GM12878 (cell line): ENCODE measurements around the gene DOK7. TPM values are rescaled to one million over a fixed set of nuclear protein-coding genes. Genes with fewer than 3 reads are reported as not detected.

Experiments
- ATAC-seq: fragments of 200-7000 bp; cut with Tn5 transposase; 3 replicates; pipeline ENCODE4 v1.9.1; 2020; ENCODE audit warnings: mild to moderate bottlenecking, moderate library complexity
- BruUV-seq: library from RNA; stranded (reverse); fragments of 400-500 nt; replicated peaks from 2 replicates; lab custom pipeline; 2021; lab: Mats Ljungman, UMichigan
- CTCF ChIA-PET: fragments of 300-600 bp; sonication (Branson Sonifier 250); formaldehyde crosslinking; extraction: SDS; loops from one replicate; lab custom pipeline; 2021; ENCODE audit warnings: inconsistent platforms; lab: Yijun Ruan, JAX
- POLR2A ChIA-PET: fragments of 350-600 bp; formaldehyde crosslinking; extraction: SDS; loops from one replicate; lab custom pipeline; 2021; ENCODE audit warnings: inconsistent platforms; lab: Charles Lee
- RAD21 ChIA-PET: fragments of 300-600 bp; sonication (Branson Sonifier 250); formaldehyde crosslinking; loops from one replicate; lab custom pipeline; 2023; ENCODE audit warnings: antibody characterized with exemption; ENCODE audit not compliant: unreplicated experiment; lab: Charles Lee
- SMC1A ChIA-PET: fragments of 300-600 bp; sonication (Branson Sonifier 250); formaldehyde crosslinking; loops from one replicate; lab custom pipeline; 2023; ENCODE audit not compliant: unreplicated experiment, uncharacterized antibody; lab: Charles Lee
- DNase-seq: peaks from one replicate; pipeline ENCODE4 v3.0.0-alpha.2; 2011; ENCODE audit warnings: low read depth, low spot score
- FAIRE-seq: peaks from 3 replicates; lab custom pipeline; 2011; peaks lifted over from hg19 to GRCh38; lab: Jason Lieb, UNC
- H2AFZ ChIP-seq: 2 replicates; pipeline ENCODE4 v1.6.0; 2011; ENCODE audit warnings: low read depth, low read length, control low read depth; ENCODE audit not compliant: control insufficient read depth
- H3K27ac ChIP-seq: 2 replicates; pipeline ENCODE4 v1.5.1; 2011; ENCODE audit warnings: control low read depth; ENCODE audit not compliant: control insufficient read depth, insufficient read depth
- H3K27me3 ChIP-seq, 2 experiments: replicated peaks in 1 of 2; 2 replicates each; pipeline versions ENCODE4 v1.6.0 to v1.6.1; 2011; ENCODE audit warnings: low read length in 1 of 2; ENCODE audit not compliant: control insufficient read depth in 2 of 2, insufficient read depth in 2 of 2
- H3K36me3 ChIP-seq, 2 experiments: 2 replicates each; pipeline ENCODE4 v1.5.1; 2011; ENCODE audit warnings: low read length in 1 of 2; ENCODE audit not compliant: control insufficient read depth in 2 of 2, insufficient read depth in 2 of 2
- H3K4me1 ChIP-seq: 2 replicates; pipeline ENCODE4 v1.6.1; 2011; ENCODE audit warnings: mild to moderate bottlenecking, low read length, moderate library complexity, mixed read lengths; ENCODE audit not compliant: control insufficient read depth, insufficient read depth
- H3K4me2 ChIP-seq: 2 replicates; pipeline ENCODE4 v1.6.0; 2011; ENCODE audit warnings: control low read depth; ENCODE audit not compliant: control insufficient read depth, insufficient read depth
- H3K4me3 ChIP-seq: fragments of 200-600 bp; sonication (generic); 2 replicates; pipeline ENCODE4 v1.5.1; 2016
- H3K79me2 ChIP-seq: 2 replicates; pipeline ENCODE4 v1.6.0; 2011; ENCODE audit warnings: low read length; ENCODE audit not compliant: control insufficient read depth, insufficient read depth
- H3K9ac ChIP-seq: 2 replicates; pipeline ENCODE4 v1.8.0; 2011; ENCODE audit warnings: low read length, control low read depth, mixed read lengths; ENCODE audit not compliant: control insufficient read depth, insufficient read depth
- H3K9me3 ChIP-seq: replicated peaks from 3 replicates; pipeline ENCODE4 v1.5.1; 2011; ENCODE audit warnings: mild to moderate bottlenecking, low read length; ENCODE audit not compliant: control insufficient read depth, insufficient read depth
- H4K20me1 ChIP-seq: 2 replicates; pipeline ENCODE4 v1.6.0; 2011; ENCODE audit not compliant: control insufficient read depth, insufficient read depth
- BCLAF1 ChIP-seq: fragments of 450-650 bp; IDR thresholded peaks from 2 replicates; pipeline ENCODE4 v1.6.1; 2017; ENCODE audit warnings: antibody characterized with exemption, mild to moderate bottlenecking, moderate library complexity
- CTCF ChIP-seq, 3 experiments: IDR thresholded peaks in 2 of 3; conservative IDR thresholded peaks in 1 of 3; 2 replicates each; pipeline ENCODE4 v1.5.1; 2011; ENCODE audit warnings: low read depth in 3 of 3, low read length in 3 of 3, mild to moderate bottlenecking in 3 of 3, control low read depth in 2 of 3, moderate library complexity in 2 of 3, inconsistent platforms in 1 of 3, mixed read lengths in 1 of 3; ENCODE audit not compliant: control insufficient read depth in 2 of 3, insufficient read depth in 1 of 3; ENCODE audit errors: extremely low read depth in 1 of 3
- IRF4 ChIP-seq: IDR thresholded peaks from 2 replicates; pipeline ENCODE4 v1.6.1; 2011; ENCODE audit warnings: low read depth, low read length
- LARP7 ChIP-seq: fragments of 450-650 bp; IDR thresholded peaks from 2 replicates; pipeline ENCODE4 v1.6.1; 2017; ENCODE audit warnings: mild to moderate bottlenecking
- NR2C1 ChIP-seq: fragments of 450-650 bp; IDR thresholded peaks from 2 replicates; pipeline ENCODE4 v1.6.1; 2017; ENCODE audit warnings: antibody characterized with exemption, mild to moderate bottlenecking, moderate library complexity
- POLR2A ChIP-seq: IDR thresholded peaks from 2 replicates; pipeline ENCODE4 v1.6.1; 2011; ENCODE audit warnings: low read depth, mild to moderate bottlenecking, low read length
- RUNX3 ChIP-seq: IDR thresholded peaks from 2 replicates; pipeline ENCODE4 v1.6.1; 2012; ENCODE audit warnings: low read length, inconsistent platforms
- SP1 ChIP-seq: IDR thresholded peaks from one replicate; pipeline ENCODE4 v1.6.1; 2011; ENCODE audit warnings: low read depth, low read length
- SPI1 ChIP-seq: IDR thresholded peaks from 2 replicates; pipeline ENCODE4 v1.6.1; 2011; ENCODE audit warnings: low read depth, mild to moderate bottlenecking, low read length, moderate library complexity, borderline replicate concordance; ENCODE audit not compliant: insufficient read depth
- WGBS: methylation state at CpG from one replicate; pipeline ENCODE4 v1.1.6; 2016; ENCODE audit warnings: low lambda C conversion rate; ENCODE audit not compliant: insufficient replicate concordance, insufficient coverage; ENCODE audit errors: missing lambda C conversion rate; 5-methylcytosine and 5-hydroxymethylcytosine counted together
- in situ Hi-C: fragments of 300-500 bp; cut with MboI; formaldehyde crosslinking; loops from 9 replicates; pipeline ENCODE4 v1.14.3; 2018; ENCODE audit warnings: mixed read lengths
- intact Hi-C: fragments of 100-400 bp; cut with micrococcal nuclease; formaldehyde crosslinking; loops from one replicate; pipeline ENCODE4 v1.14.2; 2022; ENCODE audit not compliant: unreplicated experiment
- polyA plus RNA-seq, 11 experiments: library from polyadenylated mRNA; depleted of rRNA in 4 of 11; unstranded in 6 of 11; stranded (reverse) in 5 of 11; fragments of >200 nt; fragmentation: Nextera tagmentation in 4 of 11; fragmentation: Illumina TruSeq in 1 of 11; extraction: Ambion mirVana in 4 of 11; extraction: Trizol in 1 of 11; gene quantifications; 1 replicate in 1 of 11; 2 replicates in 10 of 11; pipeline versions ENCODE4 v1.2.1 to v1.2.3, GENCODE V29; 2011 to 2016; ENCODE audit warnings: inconsistent platforms in 2 of 11, missing spikeins in 2 of 11, low read depth in 1 of 11
- total RNA-seq, 4 experiments: library from RNA; depleted of rRNA in 3 of 4; stranded (reverse); fragments of >200 nt in 3 of 4; fragmentation: Illumina TruSeq in 1 of 4; extraction: Trizol in 1 of 4; gene quantifications; 2 replicates each; pipeline versions ENCODE4 v1.2.1 to v1.2.3, GENCODE V29; 2013 to 2021
- TF ChIP-seq, protein P1 (sequence below): fragments of 450-650 bp; formaldehyde crosslinking; IDR thresholded peaks from 2 replicates; pipeline ENCODE4 v1.4.0; 2022; ENCODE audit warnings: mild to moderate bottlenecking, moderate library complexity

The DOK7 gene
- total and polyA plus RNA-seq, 10 of the 15 experiments (the other 5 are each of a cell fraction or from before 2014, with no cell fraction given), result 0.04 to 0.46 (median 0.18) TPM; not detected in 4

DNA sequence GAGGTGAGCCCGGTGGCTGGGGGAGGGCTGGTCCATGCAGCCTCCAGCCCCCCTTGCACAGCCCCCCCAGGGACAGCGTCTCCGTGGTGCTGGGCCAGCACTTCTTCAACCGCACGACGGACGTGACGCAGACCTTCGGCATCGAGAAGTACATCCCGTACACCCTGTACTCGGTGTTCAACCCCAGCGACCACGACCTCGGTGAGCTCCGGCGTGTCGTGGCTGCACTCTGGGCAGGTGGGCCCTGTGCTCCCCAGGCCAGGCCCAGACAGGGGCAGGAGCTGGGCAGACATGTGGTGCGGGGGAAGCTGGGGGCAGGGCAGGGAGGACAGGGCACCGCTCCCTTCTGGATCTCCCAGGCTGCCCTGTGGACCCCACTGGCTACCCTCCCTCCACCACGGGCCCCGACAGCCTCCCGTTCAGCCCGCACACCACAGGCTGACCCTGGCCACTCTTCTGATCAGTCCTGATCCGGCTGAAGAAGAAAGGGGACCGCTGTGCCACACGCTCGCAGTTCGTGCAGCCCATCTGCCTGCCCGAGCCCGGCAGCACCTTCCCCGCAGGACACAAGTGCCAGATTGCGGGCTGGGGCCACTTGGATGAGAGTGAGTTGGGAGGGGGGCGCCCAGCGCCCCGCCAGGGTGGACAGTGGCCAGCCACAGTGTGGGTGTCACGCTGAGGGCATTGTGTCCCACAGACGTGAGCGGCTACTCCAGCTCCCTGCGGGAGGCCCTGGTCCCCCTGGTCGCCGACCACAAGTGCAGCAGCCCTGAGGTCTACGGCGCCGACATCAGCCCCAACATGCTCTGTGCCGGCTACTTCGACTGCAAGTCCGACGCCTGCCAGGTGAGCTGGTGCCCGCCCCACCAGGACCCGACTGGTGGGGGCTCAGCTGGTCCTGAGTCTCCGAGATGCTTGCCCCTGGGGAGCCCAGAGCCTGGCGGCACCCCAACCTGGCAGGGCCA, 15.4 kb upstream of the DOK7 start (continued):
- TF ChIP-seq BCLAF1 (no peak), RUNX3 (no peak), CTCF (IDR thresholded peaks at IDR 0.05 in 2 of 3, conservative IDR thresholded peaks at IDR 0.05 in 1 of 3; ENCODE audit: control insufficient read depth in 2 of 3, extremely low read depth in 1 of 3, insufficient read depth in 1 of 3, low read depth in 3 of 3, low read length in 3 of 3) (no peak)

DNA sequence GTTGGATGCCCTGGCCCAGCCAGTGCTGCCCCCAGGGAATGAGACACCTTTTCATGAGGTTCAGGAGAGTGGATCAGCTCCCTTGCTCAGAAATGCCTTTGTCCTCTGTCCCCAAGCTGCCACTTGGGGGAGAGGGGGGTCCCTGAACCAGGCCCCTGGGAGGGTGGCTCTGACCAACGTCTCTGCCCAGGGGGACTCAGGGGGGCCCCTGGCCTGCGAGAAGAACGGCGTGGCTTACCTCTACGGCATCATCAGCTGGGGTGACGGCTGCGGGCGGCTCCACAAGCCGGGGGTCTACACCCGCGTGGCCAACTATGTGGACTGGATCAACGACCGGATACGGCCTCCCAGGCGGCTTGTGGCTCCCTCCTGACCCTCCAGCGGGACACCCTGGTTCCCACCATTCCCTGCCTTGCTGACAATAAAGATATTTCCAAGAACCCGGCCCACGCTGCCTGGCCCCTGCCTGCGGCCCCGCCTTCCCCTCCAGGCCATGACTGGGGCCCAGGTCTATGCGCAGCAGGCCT, 14.0 kb upstream of the DOK7 start:
- H3K9ac ChIP-seq, result no peak overlapping the region
- TF ChIP-seq NR2C1 (no peak), SP1 (no peak), LARP7 (no peak), SPI1 (no peak), POLR2A (no peak), IRF4 (no peak)
- TF ChIP-seq, protein P1, sequence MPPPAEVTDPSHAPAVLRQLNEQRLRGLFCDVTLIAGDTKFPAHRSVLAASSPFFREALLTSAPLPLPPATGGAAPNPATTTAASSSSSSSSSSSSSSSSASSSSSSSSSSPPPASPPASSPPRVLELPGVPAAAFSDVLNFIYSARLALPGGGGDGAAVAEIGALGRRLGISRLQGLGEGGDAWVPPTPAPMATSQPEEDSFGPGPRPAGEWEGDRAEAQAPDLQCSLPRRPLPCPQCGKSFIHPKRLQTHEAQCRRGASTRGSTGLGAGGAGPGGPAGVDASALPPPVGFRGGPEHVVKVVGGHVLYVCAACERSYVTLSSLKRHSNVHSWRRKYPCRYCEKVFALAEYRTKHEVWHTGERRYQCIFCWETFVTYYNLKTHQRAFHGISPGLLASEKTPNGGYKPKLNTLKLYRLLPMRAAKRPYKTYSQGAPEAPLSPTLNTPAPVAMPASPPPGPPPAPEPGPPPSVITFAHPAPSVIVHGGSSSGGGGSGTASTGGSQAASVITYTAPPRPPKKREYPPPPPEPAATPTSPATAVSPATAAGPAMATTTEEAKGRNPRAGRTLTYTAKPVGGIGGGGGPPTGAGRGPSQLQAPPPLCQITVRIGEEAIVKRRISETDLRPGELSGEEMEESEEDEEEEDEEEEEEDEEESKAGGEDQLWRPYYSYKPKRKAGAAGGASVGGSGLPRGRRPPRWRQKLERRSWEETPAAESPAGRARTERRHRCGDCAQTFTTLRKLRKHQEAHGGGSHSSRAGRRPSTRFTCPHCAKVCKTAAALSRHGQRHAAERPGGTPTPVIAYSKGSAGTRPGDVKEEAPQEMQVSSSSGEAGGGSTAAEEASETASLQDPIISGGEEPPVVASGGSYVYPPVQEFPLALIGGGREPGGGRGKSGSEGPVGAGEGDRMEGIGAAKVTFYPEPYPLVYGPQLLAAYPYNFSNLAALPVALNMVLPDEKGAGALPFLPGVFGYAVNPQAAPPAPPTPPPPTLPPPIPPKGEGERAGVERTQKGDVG (CRISPR knock-in tag), result no peak

More for the DNA sequence above, 14.0 kb upstream of the DOK7 start:
- intact Hi-C loops, result no loop called here
- FAIRE-seq, result no peak
- ChIA-PET SMC1A (interaction anchor here (1.2 kb wide), 1 partner anchor 103 kb away, joined by 4 read pairs; no protein-coding TSS in a partner anchor), POLR2A (no interaction called here), CTCF (interaction anchor here (1.0 kb wide), 1 partner anchor 103 kb away, joined by 3 read pairs; no protein-coding TSS in a partner anchor), RAD21 (no interaction called here)
- H4K20me1 ChIP-seq, result no peaks in the 10 kb centered on the region
- DNase-seq, result no peak
- no peaks in the 10 kb centered on the region for H3K79me2 ChIP-seq
- no peak for ATAC-seq
- no peaks in the 10 kb centered on the region for H3K36me3 ChIP-seq
- H3K9me3 ChIP-seq, result no peaks in the 10 kb centered on the region
- in situ Hi-C loops, result loop anchor here (5.0 to 10.0 kb wide), 2 partner anchors 102 to 344 kb away; no protein-coding TSS in a partner anchor
- no peak overlapping the region for H3K27ac ChIP-seq
- WGBS, result 56% methylated on average over 12 of the region's 21 CpGs
- H3K4me3 ChIP-seq, result no peak overlapping the region
- no peaks in the 10 kb centered on the region for H3K4me1 ChIP-seq
- no peak overlapping the region for H2AFZ ChIP-seq
- no peaks in the 10 kb centered on the region for H3K27me3 ChIP-seq
- H3K4me2 ChIP-seq, result no peak overlapping the region
- no TSS peak for BruUV-seq
